OCI-LY1 (cell line): ENCODE results near the gene RNF168.

Experiments
- EZH2 ChIP-seq: fragments of 200-600 bp; sonication (generic), shearing (Covaris generic); IDR thresholded peaks from 2 replicates; pipeline ENCODE4 v1.8.0; 2017; ENCODE audit warnings: borderline replicate concordance, mixed run types, mild to moderate bottlenecking, antibody characterized with exemption, low read length, moderate library complexity, mixed read lengths
- TF ChIP-seq, protein P1 (sequence below): fragments of 200-600 bp; sonication (generic), shearing (Covaris generic); IDR thresholded peaks from 2 replicates; pipeline ENCODE4 v1.5.1; 2017; ENCODE audit warnings: mild to moderate bottlenecking, antibody characterized with exemption, low read length, moderate library complexity, mixed read lengths

DNA sequence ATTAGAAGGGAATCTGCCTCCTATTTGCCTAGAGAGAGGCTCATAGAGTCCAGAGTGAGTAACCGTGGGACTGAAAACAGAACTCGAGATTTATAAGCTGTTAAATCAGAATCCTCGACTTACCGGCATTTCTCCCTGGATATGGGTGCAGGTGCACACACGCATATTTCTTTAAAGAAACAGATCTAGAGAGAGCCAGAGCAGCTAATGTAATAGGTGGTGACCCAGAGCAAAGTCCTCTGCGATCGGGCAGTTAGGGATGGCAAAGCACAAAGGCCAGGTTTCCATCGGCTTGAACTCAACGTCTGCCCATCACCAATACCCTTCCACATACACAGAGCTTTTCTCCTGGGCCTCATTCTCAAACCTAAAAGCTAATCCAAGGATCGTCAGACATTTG is 13.8 kb downstream of the RNF168 start:
- TF ChIP-seq, protein P1, sequence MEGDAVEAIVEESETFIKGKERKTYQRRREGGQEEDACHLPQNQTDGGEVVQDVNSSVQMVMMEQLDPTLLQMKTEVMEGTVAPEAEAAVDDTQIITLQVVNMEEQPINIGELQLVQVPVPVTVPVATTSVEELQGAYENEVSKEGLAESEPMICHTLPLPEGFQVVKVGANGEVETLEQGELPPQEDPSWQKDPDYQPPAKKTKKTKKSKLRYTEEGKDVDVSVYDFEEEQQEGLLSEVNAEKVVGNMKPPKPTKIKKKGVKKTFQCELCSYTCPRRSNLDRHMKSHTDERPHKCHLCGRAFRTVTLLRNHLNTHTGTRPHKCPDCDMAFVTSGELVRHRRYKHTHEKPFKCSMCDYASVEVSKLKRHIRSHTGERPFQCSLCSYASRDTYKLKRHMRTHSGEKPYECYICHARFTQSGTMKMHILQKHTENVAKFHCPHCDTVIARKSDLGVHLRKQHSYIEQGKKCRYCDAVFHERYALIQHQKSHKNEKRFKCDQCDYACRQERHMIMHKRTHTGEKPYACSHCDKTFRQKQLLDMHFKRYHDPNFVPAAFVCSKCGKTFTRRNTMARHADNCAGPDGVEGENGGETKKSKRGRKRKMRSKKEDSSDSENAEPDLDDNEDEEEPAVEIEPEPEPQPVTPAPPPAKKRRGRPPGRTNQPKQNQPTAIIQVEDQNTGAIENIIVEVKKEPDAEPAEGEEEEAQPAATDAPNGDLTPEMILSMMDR, result no peak
- TF ChIP-seq EZH2, result no peak
